A549 (cell line): ENCODE data around the gene SLC35A3. TPM values are rescaled to one million over a fixed set of nuclear protein-coding genes. Genes with fewer than 3 reads are reported as not detected.

Experiments used
- ATAC-seq, 2 experiments: fragments of 200-7000 bp in 1 of 2; fragments of >200 bp in 1 of 2; cut with Nextera tagmentation in 1 of 2; cut with Tn5 transposase in 1 of 2; 3 replicates each; pipeline versions ENCODE4 v1.8.0 to v1.9.1; 2018 to 2020; ENCODE audit warnings: mild to moderate bottlenecking in 1 of 2, moderate library complexity in 1 of 2
- CTCF ChIA-PET: fragments of 300-600 bp; sonication (Branson Sonifier 250); formaldehyde crosslinking; extraction: SDS; loops from one replicate; lab custom pipeline; 2021; ENCODE audit warnings: antibody characterized with exemption, inconsistent platforms; lab: Yijun Ruan, JAX
- POLR2A ChIA-PET: fragments of 350-600 bp; formaldehyde crosslinking; extraction: SDS; loops from one replicate; lab custom pipeline; 2021; ENCODE audit warnings: antibody characterized with exemption, inconsistent platforms; lab: Yijun Ruan, JAX
- DNase-seq, 2 experiments: peaks; one replicate each; pipeline versions ENCODE4 v3.0.0 to v3.0.0-alpha.2; 2011 to 2016; ENCODE audit warnings: low read depth in 1 of 2, low spot score in 1 of 2
- FAIRE-seq: peaks from 2 replicates; lab custom pipeline; 2011; peaks lifted over from hg19 to GRCh38; lab: Jason Lieb, UNC
- H3K27ac ChIP-seq, 2 experiments: fragments of >200 bp; sonication (Bioruptor Twin); formaldehyde crosslinking; 3 replicates each; pipeline ENCODE4 v1.5.1; 2016 to 2017
- H3K4me1 ChIP-seq: fragments of >200 bp; sonication (Bioruptor Twin); formaldehyde crosslinking; 3 replicates; pipeline ENCODE4 v1.6.1; 2016
- H3K4me2 ChIP-seq: fragments of >200 bp; sonication (Bioruptor Twin); formaldehyde crosslinking; 3 replicates; pipeline ENCODE4 v1.6.1; 2016
- H3K4me3 ChIP-seq: fragments of >200 bp; sonication (Bioruptor Twin); formaldehyde crosslinking; 3 replicates; pipeline ENCODE4 v1.5.1; 2016
- H3K9me3 ChIP-seq: fragments of >200 bp; sonication (Bioruptor Twin); formaldehyde crosslinking; 3 replicates; pipeline ENCODE4 v1.6.1; 2016
- CBX2 ChIP-seq: fragments of 200-600 bp; sonication (generic); IDR thresholded peaks from 2 replicates; pipeline ENCODE4 v1.6.1; 2016; ENCODE audit warnings: low read depth, mild to moderate bottlenecking, borderline replicate concordance
- CEBPB ChIP-seq, 2 experiments: fragments of >200 bp in 1 of 2; sonication (Bioruptor Twin) in 1 of 2; formaldehyde crosslinking in 1 of 2; IDR thresholded peaks; 2 replicates each; pipeline ENCODE4 v1.6.1; 2012 to 2016
- EHF ChIP-seq: fragments of 250-450 bp; sonication (Bioruptor Pico); IDR thresholded peaks from 2 replicates; pipeline ENCODE4 v1.5.0; 2020; ENCODE audit warnings: mild to moderate bottlenecking
- EHMT2 ChIP-seq: fragments of 200-600 bp; sonication (generic); IDR thresholded peaks from 2 replicates; pipeline ENCODE4 v1.6.1; 2016; ENCODE audit warnings: antibody characterized with exemption, low read depth, mild to moderate bottlenecking, moderate library complexity
- EP300 ChIP-seq, 2 experiments: fragments of >200 bp; sonication (Bioruptor Twin); formaldehyde crosslinking; IDR thresholded peaks; 2 replicates in 1 of 2; 3 replicates in 1 of 2; pipeline ENCODE4 v1.6.1; 2016 to 2017
- HEYL ChIP-seq: fragments of 250-450 bp; sonication (Bioruptor Pico); IDR thresholded peaks from 2 replicates; pipeline ENCODE4 v1.8.0; 2021; ENCODE audit warnings: mild to moderate bottlenecking, moderate library complexity
- JUN ChIP-seq, 2 experiments: fragments of >200 bp; sonication (Bioruptor Twin); formaldehyde crosslinking; IDR thresholded peaks; 2 replicates in 1 of 2; 3 replicates in 1 of 2; pipeline ENCODE4 v1.6.1; 2016 to 2017
- JUNB ChIP-seq: fragments of >200 bp; sonication (Bioruptor Twin); formaldehyde crosslinking; IDR thresholded peaks from 2 replicates; pipeline ENCODE4 v1.6.1; 2016
- KDM5A ChIP-seq: fragments of 200-600 bp; sonication (generic); IDR thresholded peaks from 2 replicates; pipeline ENCODE4 v1.6.1; 2016; ENCODE audit warnings: antibody characterized with exemption, mild to moderate bottlenecking
- NFE2L2 ChIP-seq: fragments of 150-350 bp; conservative IDR thresholded peaks from 2 replicates; pipeline ENCODE4 v1.6.1; 2014; ENCODE audit warnings: low read length
- NPAS2 ChIP-seq: fragments of 250-450 bp; sonication (Bioruptor Pico); IDR thresholded peaks from 2 replicates; pipeline ENCODE4 v1.8.0; 2022; ENCODE audit warnings: mild to moderate bottlenecking, moderate library complexity, borderline replicate concordance
- PHF8 ChIP-seq: fragments of 200-600 bp; sonication (generic); IDR thresholded peaks from 2 replicates; pipeline ENCODE4 v1.6.1; 2016; ENCODE audit warnings: low read depth, mild to moderate bottlenecking, antibody characterized with exemption, moderate library complexity, borderline replicate concordance
- POLR2A ChIP-seq: IDR thresholded peaks from 2 replicates; pipeline ENCODE4 v1.6.1; 2012; ENCODE audit warnings: mild to moderate bottlenecking, low read length
- RAD21 ChIP-seq, 2 experiments: fragments of >200 bp in 1 of 2; sonication (Bioruptor Twin) in 1 of 2; formaldehyde crosslinking in 1 of 2; IDR thresholded peaks in 1 of 2; conservative IDR thresholded peaks in 1 of 2; 2 replicates in 1 of 2; 3 replicates in 1 of 2; pipeline ENCODE4 v1.6.1; 2012 to 2018; ENCODE audit warnings: inconsistent platforms in 1 of 2
- RCOR1 ChIP-seq: fragments of 150-350 bp; IDR thresholded peaks from 2 replicates; pipeline ENCODE4 v1.6.1; 2014; ENCODE audit warnings: antibody characterized with exemption, low read length, low read depth
- RNF2 ChIP-seq: fragments of 200-600 bp; sonication (generic); IDR thresholded peaks from 2 replicates; pipeline ENCODE4 v1.6.1; 2016; ENCODE audit warnings: low read depth, mild to moderate bottlenecking, antibody characterized with exemption, moderate library complexity, borderline replicate concordance
- ZFP36 ChIP-seq: fragments of 450-650 bp; IDR thresholded peaks from 2 replicates; pipeline ENCODE4 v1.6.1; 2014; ENCODE audit warnings: borderline replicate concordance; ENCODE audit not compliant: partially characterized antibody
- WGBS: methylation state at CpG from one replicate; pipeline ENCODE4 v1.1.6; 2017; ENCODE audit errors: missing lambda C conversion rate; 5-methylcytosine and 5-hydroxymethylcytosine counted together
- polyA minus RNA-seq: library from RNA; depleted of rRNA, polyadenylated mRNA; stranded (reverse); fragments of >200 nt; gene quantifications from 2 replicates; pipeline ENCODE4 v1.2.3, GENCODE V29; 2011; rRNA and poly(A)+ RNA removed
- polyA plus RNA-seq, 4 experiments: library from polyadenylated mRNA; depleted of rRNA in 3 of 4; stranded (reverse); fragments of >200 nt; fragmentation: RNase III in 1 of 4; extraction: RNeasy Plus Mini Kit Qiagen cat#74134 plus additional on column Dnase treatment in 1 of 4; gene quantifications; 2 replicates in 3 of 4; 3 replicates in 1 of 4; pipeline ENCODE4 v1.2.3, GENCODE V29; 2011 to 2017
- TF ChIP-seq, protein P1 (sequence below): IDR thresholded peaks from 2 replicates; pipeline ENCODE4 v1.6.1; 2012
- TF ChIP-seq, protein P2 (sequence below): IDR thresholded peaks from 2 replicates; pipeline ENCODE4 v1.6.1; 2012; ENCODE audit warnings: low read depth, borderline replicate concordance
- TF ChIP-seq, protein P3 (sequence below): fragments of 450-650 bp; IDR thresholded peaks from 2 replicates; pipeline ENCODE4 v1.6.1; 2014; ENCODE audit warnings: antibody characterized with exemption
- TF ChIP-seq, protein P4 (sequence below): fragments of 150-350 bp; IDR thresholded peaks from 2 replicates; pipeline ENCODE4 v1.6.1; 2014; ENCODE audit warnings: low read depth, mild to moderate bottlenecking, low read length
- TF ChIP-seq, protein P5 (sequence below): fragments of 250-450 bp; sonication (Bioruptor Pico); IDR thresholded peaks from 2 replicates; pipeline ENCODE4 v1.5.0; 2021; ENCODE audit warnings: mild to moderate bottlenecking, moderate library complexity, borderline replicate concordance
- TF ChIP-seq, protein P6 (sequence below): fragments of >200 bp; sonication (Bioruptor Twin); formaldehyde crosslinking; IDR thresholded peaks from 2 replicates; pipeline ENCODE4 v1.6.1; 2016
- TF ChIP-seq, protein P7 (sequence below): IDR thresholded peaks from 2 replicates; pipeline ENCODE4 v1.6.1; 2012

SLC35A3 gene
- polyA plus RNA-seq (2011; rRNA removed) (14.7 and 15.1 TPM in 2 replicates), polyA plus RNA-seq (2017; fragmentation: RNase III; extraction: RNeasy Plus Mini Kit Qiagen cat#74134 plus additional on column Dnase treatment) (9.2 to 9.7 TPM (median 9.6 TPM) in 3 replicates), polyA minus RNA-seq (2.6 and 4.3 TPM in 2 replicates)
- 4.1 and 4.6 TPM in 2 replicates for polyA plus RNA-seq (2012; cell fraction: cytosol; rRNA removed)
- 3.2 and 5.0 TPM in 2 replicates for polyA plus RNA-seq (2012; cell fraction: nucleus; rRNA removed)

DNA sequence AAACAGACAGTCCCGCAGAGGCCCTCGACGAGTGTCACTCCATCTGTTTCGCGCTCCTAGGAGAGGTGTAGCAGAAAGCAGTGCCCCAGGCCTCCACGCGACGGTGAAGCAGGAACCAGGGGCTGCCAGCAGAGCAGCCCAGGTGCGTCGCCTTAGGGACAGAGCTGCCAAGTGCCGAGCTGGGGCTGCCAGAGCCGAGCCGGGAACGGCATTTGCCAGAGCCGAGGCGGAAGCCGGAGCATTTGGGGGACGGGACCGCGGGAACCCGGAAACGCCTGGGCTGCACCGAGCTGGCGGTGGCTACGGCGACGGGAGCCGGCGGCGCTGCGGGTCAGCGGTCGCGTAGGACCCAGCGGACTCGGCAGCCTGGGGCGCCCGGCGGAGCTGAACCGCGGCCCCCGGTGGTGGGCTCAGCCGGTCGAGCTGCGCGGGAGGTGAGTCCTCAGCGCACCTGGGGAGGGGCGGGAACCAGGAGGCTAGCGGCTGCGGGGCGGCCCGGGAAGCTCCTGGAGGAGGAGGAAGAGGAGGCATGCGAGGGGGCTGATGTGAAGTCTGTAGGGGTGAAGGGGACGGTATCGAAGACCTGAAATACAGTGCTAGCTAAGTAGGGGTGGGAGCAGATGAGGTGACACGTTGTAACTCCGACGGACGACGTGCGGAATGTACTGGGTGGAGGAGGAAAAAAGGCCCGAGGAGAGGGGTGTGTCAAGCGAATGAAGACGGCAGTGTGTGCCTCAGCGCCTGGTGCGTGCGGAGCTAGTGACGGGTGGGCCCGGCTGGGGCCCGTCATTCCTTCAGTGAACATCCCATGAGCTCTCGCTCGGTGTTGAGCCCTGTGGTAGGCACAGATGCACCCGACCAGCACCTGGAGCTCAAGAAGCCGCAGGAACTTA, at the start of gene SLC35A3:
SLC35A3 (plus strand) TSS at position 268 of the 893 bp plus-strand sequence. CDS start 23,559 bp downstream, outside the sequence.
- TF ChIP-seq EP300 (IDR thresholded peaks at IDR 0.05) = no peak
- TF ChIP-seq EHF (CRISPR knock-in tag) = 0 out of 2 replicates have a peak, but pooled peaks have one; percentile 25
- TF ChIP-seq JUN (IDR thresholded peaks at IDR 0.05) = peak; percentile 44 to 68; a peak in 2 of 5 replicates
- TF ChIP-seq, protein P1, sequence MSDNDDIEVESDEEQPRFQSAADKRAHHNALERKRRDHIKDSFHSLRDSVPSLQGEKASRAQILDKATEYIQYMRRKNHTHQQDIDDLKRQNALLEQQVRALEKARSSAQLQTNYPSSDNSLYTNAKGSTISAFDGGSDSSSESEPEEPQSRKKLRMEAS = peak; percentile 85
- peak; percentile 76 for TF ChIP-seq KDM5A
- TF ChIP-seq, protein P2, sequence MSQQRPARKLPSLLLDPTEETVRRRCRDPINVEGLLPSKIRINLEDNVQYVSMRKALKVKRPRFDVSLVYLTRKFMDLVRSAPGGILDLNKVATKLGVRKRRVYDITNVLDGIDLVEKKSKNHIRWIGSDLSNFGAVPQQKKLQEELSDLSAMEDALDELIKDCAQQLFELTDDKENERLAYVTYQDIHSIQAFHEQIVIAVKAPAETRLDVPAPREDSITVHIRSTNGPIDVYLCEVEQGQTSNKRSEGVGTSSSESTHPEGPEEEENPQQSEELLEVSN = peak; percentile 72; the same call in 1 of the 2 replicates
- TF ChIP-seq POLR2A = peak; percentile 58
- TF ChIP-seq PHF8 = peak; percentile 62; the same call in 1 of the 2 replicates
- TF ChIP-seq RNF2 = no peak
- no peak for FAIRE-seq
- POLR2A ChIA-PET = interaction anchor here (0.5 to 1.7 kb wide), 8 partner anchors 8 to 163 kb away, joined by 3 to 8 read pairs (median 4); partner anchors contain the start of genes SASS6 and TRMT13
- CTCF ChIA-PET = no interaction called here
- DNase-seq = peak; percentile 67 to 74
- Histone ChIP-seq H3K4me2 (peak within 1 kb of the TSS; percentile 85), H3K4me1 (peaks cover 11% of the 10 kb centered on the region; the same call in 1 of the 3 replicates), H3K4me3 (peak within 1 kb of the TSS; percentile 85), H3K9me3 (no peaks in the 10 kb centered on the region), H3K27ac (peak within 1 kb of the TSS; percentile 90 to 92)
- WGBS = under 1% methylated on average over 26 of the region's 74 CpGs
- peak; percentile 97 for ATAC-seq

DNA sequence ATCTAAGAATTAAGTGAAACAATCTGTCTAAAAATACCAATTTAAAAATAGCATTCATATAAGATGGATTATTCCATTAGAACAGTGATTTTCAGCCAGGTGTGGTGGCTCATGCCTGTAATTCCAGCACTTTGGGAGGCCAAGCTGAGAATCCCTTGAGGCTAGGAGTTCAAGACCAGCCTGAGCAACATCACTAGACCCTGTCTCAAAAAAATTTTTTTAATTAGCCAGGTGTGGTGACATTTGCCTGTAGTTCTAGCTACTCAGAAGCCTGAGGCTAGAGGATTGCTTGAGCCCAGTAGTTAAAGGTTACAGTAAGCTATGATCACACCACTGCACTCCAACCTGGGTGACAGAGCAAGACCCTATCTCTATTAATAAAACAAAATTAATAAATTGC, 35.0 kb upstream of the SLC35A3 start:
- FAIRE-seq (no peak), ATAC-seq (no peak)
- CTCF ChIA-PET = no interaction called here
- TF ChIP-seq, protein P3, sequence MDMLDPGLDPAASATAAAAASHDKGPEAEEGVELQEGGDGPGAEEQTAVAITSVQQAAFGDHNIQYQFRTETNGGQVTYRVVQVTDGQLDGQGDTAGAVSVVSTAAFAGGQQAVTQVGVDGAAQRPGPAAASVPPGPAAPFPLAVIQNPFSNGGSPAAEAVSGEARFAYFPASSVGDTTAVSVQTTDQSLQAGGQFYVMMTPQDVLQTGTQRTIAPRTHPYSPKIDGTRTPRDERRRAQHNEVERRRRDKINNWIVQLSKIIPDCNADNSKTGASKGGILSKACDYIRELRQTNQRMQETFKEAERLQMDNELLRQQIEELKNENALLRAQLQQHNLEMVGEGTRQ = no peak
- TF ChIP-seq CEBPB (IDR thresholded peaks at IDR 0.05) = no peak
- TF ChIP-seq, protein P4, sequence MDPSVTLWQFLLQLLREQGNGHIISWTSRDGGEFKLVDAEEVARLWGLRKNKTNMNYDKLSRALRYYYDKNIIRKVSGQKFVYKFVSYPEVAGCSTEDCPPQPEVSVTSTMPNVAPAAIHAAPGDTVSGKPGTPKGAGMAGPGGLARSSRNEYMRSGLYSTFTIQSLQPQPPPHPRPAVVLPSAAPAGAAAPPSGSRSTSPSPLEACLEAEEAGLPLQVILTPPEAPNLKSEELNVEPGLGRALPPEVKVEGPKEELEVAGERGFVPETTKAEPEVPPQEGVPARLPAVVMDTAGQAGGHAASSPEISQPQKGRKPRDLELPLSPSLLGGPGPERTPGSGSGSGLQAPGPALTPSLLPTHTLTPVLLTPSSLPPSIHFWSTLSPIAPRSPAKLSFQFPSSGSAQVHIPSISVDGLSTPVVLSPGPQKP = no peak
- no peak for TF ChIP-seq NPAS2 (CRISPR knock-in tag)
- no peak for TF ChIP-seq RNF2
- no peak for TF ChIP-seq CBX2
- TF ChIP-seq, protein P5, sequence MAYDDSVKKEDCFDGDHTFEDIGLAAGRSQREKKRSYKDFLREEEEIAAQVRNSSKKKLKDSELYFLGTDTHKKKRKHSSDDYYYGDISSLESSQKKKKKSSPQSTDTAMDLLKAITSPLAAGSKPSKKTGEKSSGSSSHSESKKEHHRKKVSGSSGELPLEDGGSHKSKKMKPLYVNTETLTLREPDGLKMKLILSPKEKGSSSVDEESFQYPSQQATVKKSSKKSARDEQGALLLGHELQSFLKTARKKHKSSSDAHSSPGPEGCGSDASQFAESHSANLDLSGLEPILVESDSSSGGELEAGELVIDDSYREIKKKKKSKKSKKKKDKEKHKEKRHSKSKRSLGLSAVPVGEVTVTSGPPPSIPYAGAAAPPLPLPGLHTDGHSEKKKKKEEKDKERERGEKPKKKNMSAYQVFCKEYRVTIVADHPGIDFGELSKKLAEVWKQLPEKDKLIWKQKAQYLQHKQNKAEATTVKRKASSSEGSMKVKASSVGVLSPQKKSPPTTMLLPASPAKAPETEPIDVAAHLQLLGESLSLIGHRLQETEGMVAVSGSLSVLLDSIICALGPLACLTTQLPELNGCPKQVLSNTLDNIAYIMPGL = no peak
- TF ChIP-seq EHMT2 = no peak
- no peak for TF ChIP-seq JUNB
- no peak for TF ChIP-seq NFE2L2
- no peak for TF ChIP-seq ZFP36
- no peak for TF ChIP-seq RCOR1
- TF ChIP-seq, protein P6, sequence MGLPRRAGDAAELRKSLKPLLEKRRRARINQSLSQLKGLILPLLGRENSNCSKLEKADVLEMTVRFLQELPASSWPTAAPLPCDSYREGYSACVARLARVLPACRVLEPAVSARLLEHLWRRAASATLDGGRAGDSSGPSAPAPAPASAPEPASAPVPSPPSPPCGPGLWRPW = no peak
- TF ChIP-seq, protein P2 = no peak
- TF ChIP-seq HEYL (CRISPR knock-in tag) = no peak
- no peak for TF ChIP-seq EP300 (IDR thresholded peaks at IDR 0.05)
- no peak for TF ChIP-seq RAD21 (conservative IDR thresholded peaks at IDR 0.05 in 1 of 2, IDR thresholded peaks at IDR 0.05 in 1 of 2)
- TF ChIP-seq, protein P7, sequence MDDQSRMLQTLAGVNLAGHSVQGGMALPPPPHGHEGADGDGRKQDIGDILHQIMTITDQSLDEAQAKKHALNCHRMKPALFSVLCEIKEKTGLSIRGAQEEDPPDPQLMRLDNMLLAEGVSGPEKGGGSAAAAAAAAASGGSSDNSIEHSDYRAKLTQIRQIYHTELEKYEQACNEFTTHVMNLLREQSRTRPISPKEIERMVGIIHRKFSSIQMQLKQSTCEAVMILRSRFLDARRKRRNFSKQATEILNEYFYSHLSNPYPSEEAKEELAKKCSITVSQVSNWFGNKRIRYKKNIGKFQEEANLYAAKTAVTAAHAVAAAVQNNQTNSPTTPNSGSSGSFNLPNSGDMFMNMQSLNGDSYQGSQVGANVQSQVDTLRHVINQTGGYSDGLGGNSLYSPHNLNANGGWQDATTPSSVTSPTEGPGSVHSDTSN = no peak
- TF ChIP-seq, all 56 proteins: peak for 0
- Histone ChIP-seq H3K4me1 (no peaks in the 10 kb centered on the region), H3K4me3 (no peak overlapping the region), H3K9me3 (no peaks in the 10 kb centered on the region), H3K27ac (no peak overlapping the region), H3K4me2 (no peak overlapping the region)
- no peak for DNase-seq
- POLR2A ChIA-PET = no interaction called here
